GM21367 (cell line): ENCODE data around the gene TAF11L14.

Experiments used
- ATAC-seq: cut with Tn5 transposase; IDR thresholded peaks from one replicate; pipeline ENCODE4 v1.9.1; 2021; ENCODE audit not compliant: unreplicated experiment

The TAF11L14 gene

DNA sequence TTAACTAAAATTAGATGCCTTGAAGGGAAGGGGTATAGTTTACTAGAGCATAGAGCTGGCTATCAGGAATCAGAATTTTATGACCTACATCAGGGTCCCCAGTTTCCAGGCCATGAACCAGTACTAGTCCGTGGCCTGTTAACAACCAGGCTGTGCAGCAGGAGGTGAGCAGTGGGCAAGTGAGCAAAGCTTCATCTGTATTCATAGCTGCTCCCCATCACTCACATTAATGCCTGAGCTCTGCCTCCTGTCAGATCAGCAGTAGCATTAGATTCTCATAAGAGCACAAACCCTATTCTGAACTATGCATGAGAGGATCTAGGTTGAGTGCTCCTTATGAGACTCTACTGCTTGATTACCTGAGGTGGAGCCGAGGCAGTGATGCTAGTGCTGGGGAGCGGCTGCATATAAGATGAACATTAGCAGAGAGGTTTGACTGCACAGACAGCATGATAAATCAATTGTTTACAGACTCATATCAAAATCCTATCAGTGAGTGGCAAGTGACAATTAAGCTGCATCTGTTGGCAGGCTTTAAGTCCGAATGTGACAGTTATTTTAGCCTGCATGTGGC is 44.6 kb downstream of the TAF11L14 start:
- no peak for ATAC-seq

DNA sequence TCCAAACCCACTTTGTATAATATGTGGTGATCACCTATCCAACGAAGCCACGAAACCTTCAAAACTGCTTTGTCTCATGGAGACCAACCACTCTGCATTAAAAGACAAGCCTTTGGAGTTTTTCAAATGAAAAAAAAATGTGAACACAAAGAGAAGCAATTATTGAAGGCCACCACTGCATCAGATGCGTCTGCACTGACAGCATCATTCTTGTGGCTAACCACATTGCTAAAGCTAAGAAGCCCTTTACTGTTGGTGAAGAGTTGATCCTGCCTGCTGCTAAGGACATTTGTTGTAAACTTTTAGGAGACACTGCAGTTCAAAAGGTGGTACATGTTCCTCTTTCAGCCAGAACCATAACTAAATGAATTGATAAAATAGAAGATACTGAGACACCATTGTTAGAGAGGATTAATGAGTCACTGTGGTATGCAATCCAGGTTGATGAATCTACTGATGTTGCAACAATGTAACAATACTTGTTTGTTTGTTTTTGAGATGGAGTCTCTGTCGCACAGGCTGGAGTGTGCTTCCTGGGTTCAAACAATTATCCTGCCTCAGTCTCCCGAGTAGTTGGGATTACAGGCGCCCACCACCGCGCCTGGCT is 45.4 kb downstream of the TAF11L14 start:
- ATAC-seq = no peak

DNA sequence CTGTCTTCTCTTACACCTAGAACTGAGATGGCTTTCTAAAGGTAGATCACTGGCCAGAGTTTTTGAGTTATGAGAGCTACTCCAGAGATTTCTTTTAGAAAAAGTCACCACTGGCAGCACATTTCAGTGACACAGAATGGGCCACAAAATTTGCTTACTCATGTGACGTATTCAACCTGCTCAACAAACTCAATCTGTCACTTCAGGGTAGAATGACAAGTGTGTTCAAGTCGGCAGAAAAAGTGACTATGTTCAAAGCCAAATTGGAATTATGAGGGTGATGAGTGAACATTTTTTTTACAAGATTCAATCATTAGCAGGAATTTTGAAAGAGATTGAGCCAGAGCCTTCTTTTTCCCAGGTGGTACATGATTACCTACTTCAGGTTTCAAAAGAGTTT is 46.5 kb downstream of the TAF11L14 start:
- no peak for ATAC-seq
